GM18519 (cell line): ENCODE measurements around the gene C2CD4D.

ENCODE experiments used
- ATAC-seq: cut with Tn5 transposase; IDR thresholded peaks from one replicate; pipeline ENCODE4 v1.9.1; 2021; ENCODE audit warnings: mild to moderate bottlenecking, moderate library complexity; ENCODE audit not compliant: unreplicated experiment, low FRiP score

The C2CD4D gene

GRCh38 chr1:151837197-151837596 is 2.4 kb downstream of the C2CD4D start:
- ATAC-seq = no peak

GRCh38 chr1:151835596-151835995 is 4.0 kb downstream of the C2CD4D start:
- no peak for ATAC-seq

GRCh38 chr1:151834239-151834638 is 5.4 kb downstream of the C2CD4D start:
- ATAC-seq = no peak

- ATAC-seq = no peak
Observed at GRCh38 chr1:151833172-151833900, 6.3 kb downstream of the C2CD4D start.

DNA sequence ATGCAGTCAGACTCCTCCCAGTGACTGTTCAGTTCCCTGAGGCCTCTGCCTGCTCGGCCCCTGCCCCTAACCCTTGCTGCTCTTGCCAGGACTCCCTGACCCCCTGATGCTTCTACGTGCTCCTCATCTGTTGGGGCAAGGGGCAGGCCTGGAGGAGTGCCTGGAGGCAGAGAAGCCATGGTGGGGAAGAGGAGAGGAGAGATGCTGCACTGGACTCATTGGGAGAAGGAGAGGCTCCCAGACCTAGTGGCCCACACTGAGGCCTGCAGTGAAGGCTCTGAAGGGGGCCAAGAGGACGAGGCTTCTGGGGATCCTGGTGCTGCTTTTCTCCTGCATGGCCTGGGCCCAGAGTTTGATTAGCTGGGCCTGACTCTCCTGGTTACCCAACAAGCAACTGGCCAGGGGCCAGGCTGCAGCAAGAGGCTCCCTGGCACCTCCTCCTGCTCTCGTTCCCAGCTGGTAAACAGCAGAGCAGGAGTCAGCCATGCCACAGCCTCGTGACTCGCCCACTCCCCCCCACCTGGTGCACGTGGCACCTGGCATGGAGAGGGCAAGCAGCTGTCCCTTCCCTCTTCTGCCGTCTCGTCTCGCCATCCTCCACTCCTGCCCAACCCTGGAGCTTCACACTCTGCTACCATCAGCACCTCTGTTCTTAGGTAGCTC is 7.2 kb downstream of the C2CD4D start:
- ATAC-seq = no peak

GRCh38 chr1:151831605-151832004 is 8.0 kb downstream of the C2CD4D start, which contains the start of gene RORC:
Gene RORC (minus strand): TSS chr1:151831802. CDS start chr1:151831764, 38 bp downstream.
- ATAC-seq = no peak

- ATAC-seq = no peak
Observed at GRCh38 chr1:151831256-151831591, 8.4 kb downstream of the C2CD4D start.

DNA sequence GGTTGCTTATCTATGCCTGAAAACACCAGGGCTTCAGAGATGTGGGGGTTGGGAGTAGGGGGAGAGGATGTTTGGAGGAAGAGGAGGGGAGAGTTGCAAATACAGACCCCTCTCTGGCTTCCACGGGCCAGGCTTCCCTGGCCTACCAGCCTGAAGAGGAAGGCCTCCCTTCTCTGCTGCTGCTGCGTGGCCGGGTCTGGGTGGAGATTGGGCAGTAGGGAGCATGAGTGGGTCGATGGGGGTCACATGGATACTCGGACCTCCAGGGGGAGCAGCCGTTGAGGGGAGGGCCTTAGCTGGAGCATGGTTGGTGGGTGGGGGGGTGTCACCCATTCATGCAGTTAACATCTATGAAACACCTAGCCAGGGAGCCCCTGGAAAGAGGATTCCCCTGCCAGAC is 9.6 kb downstream of the C2CD4D start:
- ATAC-seq = no peak

GRCh38 chr1:151829352-151830046 is 10.1 kb downstream of the C2CD4D start:
- no peak for ATAC-seq

DNA sequence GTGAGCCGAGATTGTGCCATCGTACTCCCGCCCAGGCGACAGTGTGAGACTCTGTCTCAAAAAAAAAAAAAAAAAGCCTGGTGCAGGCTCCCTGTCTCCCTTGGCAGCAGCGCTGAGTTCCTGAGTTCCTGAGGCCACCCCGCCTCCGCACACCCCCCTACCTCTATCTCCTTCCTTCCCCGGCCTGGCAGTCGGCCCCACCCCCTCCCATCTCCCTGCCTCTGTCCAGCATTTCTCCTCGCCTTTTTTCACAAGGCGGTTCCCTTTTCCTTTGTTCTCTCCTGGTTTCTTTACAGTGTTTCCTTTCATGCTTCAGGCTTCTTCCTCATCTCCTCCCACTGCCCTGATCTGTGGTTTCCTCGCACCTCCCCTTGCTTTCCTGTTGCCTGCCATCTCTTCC is 10.7 kb downstream of the C2CD4D start:
- ATAC-seq = no peak

- ATAC-seq = no peak
Observed at GRCh38 chr1:151827853-151828252, 11.8 kb downstream of the C2CD4D start.

- ATAC-seq = no peak
Observed at GRCh38 chr1:151825751-151826660, 13.6 kb downstream of the C2CD4D start.

- no peak for ATAC-seq
Observed at GRCh38 chr1:151825204-151825603, 14.4 kb downstream of the C2CD4D start.

DNA sequence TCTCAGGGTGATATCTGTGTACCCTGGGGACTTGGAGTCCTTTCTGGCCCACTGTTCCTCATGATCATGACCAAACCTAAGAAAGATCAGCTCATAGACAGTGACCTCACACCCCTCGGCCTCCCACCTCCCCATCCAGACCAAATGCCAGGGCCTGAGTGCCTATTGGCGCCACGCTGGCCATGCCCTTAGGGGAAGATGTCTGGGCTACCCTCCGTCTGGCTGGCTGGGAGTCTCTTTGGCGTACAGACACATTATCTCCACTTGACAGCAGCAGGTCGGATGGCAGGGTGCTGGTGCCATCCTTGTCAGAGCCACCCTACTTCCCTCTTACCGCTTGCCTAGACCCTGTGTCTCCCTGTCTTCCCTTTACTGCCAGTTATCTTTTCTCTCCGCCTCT is 16.4 kb downstream of the C2CD4D start:
- ATAC-seq = no peak

DNA sequence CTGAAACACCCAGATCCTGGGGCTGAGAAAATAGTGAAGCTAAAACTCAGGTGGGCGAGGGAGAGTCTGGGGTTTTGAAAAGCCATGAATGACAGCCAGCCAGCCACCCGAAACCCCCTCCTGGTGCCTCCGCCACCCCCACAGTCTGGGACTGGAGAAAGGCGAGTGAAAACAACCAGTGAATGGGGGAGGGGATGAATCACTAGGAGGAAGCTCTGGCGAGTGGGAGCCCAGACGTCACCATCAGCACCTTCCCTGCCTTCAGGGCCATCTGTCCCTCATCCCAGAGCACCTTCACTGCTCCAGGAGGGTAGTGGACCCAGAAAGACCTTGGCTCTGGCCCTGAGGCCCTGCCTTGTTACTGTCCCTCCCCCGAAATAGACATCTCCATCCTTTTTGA is 17.2 kb downstream of the C2CD4D start:
- no peak for ATAC-seq

DNA sequence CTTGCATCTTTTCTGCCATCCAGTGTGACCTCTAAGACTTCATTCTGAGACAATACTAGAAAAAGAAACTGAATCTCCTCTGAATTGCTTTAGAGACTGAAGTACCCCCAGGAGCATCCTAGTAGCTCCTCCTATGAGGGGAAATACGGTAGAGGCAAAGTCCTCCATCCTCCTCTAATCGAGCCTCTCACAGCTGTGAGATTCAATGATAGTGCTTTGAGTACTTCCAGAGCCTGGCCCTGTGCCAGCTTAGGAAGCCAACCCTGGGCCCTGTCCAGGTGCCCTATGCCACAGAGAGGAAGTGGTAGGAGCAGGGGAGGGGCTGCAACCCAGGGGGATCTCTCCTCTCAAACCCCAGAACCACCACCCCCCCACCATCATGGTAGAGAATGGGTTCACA is 18.7 kb downstream of the C2CD4D start:
- ATAC-seq = no peak

DNA sequence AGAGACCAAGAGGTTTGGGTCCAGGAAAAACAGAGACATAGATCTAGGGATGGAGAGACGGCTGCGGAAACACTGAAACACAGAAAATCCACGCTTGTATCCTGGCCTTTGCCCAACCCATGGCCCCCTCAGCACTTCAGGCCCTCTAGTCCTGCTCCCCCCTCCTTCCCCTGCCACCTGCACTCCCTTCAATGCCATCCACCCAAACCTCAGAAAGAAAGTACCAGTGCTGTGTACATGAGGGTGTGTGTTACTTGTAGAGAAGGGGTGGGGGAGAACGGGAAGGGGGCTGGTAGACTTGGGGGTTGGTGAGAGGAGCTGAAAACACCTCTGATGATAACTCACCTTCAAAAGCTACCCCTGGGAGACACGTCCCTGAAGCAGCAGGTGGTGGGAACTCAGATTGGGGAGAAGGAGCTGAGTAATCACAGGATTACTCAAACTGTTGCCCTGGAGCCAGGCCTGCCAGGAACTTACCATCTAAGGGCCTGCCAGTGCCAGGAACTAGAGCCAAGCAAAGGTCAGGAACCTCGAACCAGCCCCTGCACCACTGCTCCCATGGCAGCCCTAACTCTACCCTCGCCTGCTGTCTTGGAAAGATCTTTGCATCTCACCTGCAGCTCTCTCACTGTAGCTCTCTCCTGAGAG is 19.5 kb downstream of the C2CD4D start:
- ATAC-seq = no peak

DNA sequence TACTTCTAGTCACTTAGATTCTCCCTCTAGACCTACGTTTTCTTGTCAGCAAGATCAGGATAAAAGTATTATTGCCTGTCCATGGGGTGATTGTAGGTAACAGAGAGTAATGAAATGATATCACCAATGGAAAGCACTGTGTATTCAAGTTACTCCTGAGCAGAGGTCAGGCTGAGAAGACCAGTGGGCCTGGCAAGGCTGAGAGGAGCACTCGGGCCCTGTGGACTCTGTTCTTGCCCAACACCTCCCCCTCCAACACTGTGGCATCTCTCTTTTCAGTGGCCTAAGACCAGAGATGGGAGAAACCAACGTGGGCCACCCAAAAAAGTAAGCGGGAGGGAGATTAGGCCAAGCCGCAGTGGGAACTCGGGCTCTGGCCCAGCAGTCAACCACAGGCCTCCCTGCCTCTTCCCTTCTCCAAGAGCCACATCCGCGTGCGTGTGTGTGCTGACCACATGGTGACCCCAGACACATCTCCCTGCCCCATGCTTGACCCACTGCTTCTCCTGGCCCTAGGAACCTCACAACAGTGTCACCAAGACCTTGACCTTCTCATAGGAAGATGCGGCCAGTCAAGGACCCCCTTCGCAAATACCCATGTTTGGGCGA is 20.3 kb downstream of the C2CD4D start:
- ATAC-seq = no peak

DNA sequence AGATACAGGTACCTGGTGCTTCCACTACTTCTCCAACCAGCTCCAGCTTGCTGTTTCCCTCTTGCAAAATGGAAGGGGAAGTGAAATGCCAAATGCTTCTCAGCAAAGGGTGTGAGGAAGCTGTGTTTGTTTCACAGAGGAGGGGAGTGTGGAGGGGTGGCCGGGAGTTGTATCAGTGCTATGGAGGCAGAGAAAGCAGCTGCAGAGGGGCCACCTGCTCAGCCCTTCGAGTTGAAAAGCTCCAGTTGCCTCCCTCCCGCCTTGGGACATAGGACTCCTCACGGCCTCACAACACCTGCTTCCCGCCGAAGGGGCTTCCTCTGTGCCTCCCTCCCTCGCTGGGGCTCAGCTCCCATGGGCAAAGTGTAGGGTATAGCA is 22.3 kb downstream of the C2CD4D start:
- ATAC-seq = no peak
